Anterior cingulate cortex (tissue), 58 donors: ENCODE results near the gene MED12.

ENCODE experiments used
- DNase-seq, 58 donors: peaks; one replicate each; lab custom pipeline; 2025; lab: John Stamatoyannopoulos, UW

The MED12 gene

GRCh38 chrX:71106427-71106826, 12.0 kb upstream of the MED12 start, which contains the start of gene CXorf65:
CXorf65 (minus strand) TSS chrX:71106740; CDS start chrX:71106556, 184 bp downstream.
- DNase-seq, result no peak

- no peak for DNase-seq
These were observed 11.2 kb upstream of the MED12 start for GRCh38 chrX:71107245-71107644.

DNA sequence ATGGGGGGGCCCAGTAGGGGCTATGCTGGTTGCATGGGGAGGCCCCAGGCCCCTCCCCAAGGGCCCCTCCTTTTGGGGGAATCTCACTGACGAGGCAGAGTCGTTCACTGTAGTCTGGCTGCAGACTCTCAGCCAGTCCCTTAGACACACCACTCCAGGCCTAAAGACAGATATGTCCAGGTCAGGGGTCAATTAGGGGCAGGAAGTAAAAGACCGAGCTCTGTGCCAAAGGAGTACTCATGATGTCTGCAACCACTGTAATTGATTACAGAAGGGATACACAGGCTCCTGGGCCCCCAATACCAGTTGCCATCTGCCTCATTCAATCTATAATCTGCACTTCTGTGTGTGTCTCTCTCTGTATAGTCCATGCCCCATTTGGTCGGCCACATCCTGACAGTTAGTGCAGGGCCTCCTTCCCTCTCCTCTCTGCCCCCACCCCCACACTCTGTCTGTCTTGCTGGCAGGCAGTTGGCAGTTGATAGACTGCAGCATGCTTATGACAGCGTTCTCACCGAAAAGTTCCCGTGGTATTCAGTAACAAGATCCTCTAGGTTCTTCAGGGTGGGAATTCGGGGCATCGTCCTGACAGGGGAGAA, 10.5 kb upstream of the MED12 start:
- DNase-seq, result no peak

DNA sequence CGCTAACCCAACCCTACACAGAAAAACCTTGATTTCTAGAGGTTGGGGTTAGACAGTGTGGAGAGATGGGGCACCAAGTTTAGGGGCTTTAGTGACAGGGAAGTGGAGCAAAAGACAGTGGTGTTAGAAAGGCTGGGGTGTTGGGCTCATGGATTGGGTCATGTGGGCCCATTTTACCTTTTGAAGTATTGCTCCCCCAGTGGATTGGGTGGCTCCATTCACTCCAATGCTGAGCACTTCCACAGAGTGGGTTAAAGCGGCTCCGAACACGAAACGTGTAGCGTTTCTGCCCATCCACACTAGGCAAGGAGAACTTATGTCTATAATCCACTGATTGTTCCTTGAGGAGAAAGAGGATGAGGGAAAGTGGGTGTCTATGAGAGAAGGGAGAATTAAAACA, 9.3 kb upstream of the MED12 start:
- DNase-seq, result no peak

DNA sequence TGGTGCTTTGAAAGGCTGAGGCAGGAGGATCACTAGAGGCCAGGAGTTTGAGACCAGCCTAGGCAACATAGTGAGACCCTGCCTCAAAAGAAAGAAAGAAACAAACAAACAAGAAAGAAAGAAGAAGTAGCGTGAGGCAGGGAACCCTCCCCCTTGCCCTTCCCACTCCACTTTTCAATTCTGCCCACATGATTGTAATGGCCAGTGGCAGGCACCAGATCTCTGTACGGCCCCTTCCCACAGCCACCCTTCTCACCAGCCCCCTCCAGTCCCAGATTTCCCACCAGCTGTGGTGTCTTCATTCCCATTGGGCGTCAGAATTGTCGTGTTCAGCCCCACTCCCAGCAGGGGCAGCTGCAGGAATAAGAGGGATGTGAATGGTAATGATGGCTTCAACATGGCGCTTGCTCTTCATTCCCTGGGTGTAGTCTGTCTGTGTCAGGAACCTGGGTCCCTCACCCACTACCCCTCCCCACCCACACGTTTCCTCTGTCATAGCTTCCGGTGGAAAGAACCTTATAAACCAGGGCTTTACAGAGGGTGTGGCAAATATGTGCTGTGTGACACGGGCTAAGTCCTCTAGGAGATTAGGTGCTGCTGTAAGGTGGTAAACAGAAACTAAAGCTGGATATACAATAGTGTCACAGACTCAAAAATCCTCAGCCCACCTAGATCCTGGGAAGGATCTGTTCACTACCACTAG, 7.1 kb upstream of the MED12 start, which contains the start of gene IL2RG:
Gene IL2RG (minus strand): TSS at position 437 of the 703 bp plus-strand sequence. CDS start 38 bp downstream, at position 399.
- no peak for DNase-seq

DNA sequence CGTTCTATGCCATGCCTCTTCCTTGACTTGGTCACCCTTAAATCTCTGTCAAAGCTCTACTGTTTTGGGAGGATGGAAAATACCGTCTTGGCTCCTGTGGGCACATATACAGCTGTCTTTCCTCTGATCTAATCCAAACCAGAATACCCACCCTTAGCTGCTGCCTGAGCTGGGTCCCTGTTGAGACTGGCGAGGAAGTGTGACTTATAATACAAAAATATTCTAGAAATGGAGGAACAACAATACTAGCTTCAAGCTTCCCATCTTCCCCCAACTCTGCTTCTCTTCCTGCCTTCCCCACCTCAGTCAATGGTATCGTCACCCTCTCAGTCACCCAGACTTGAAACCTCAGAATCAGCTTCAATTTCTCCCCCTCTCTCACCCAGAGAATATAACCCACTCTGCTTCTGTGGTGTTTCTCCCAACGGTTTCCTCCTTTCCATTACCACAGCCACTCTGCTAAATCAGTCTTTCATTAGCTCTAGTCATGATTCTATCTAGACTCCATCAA, 6.4 kb upstream of the MED12 start:
- no peak for DNase-seq

GRCh38 chrX:71117358-71117757, 1.0 kb upstream of the MED12 start:
- no peak for DNase-seq

DNA sequence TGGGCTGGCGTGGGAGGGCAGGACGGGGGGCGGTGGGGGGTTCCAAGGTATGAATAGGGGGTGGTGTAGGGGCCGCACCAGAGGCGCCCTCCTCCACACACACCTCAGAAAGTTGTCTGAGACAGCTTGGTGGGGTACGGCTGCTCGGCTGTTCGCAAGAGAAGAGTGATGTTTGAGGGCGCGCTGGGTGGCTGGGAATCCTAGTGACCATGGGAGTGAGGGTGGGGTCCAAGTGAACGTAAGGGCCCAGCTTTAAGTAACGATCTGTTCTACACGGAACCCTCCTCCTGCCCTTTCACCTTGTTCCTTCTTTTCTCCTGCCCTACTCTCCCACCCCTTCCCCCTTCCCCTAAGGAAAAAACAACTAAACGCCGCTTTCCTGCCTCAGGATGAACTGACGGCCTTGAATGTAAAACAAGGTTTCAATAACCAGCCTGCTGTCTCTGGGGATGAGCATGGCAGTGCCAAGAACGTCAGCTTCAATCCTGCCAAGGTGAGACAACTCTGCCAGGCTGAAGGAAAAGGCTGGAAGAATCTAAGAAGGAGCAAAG, 664 bp downstream of the MED12 start:
- DNase-seq, result peak in 2 of 58 donors; percentile 15 to 27

- no peak for DNase-seq
These were observed 9.9 kb downstream of the MED12 start for GRCh38 chrX:71128166-71128833.

DNA sequence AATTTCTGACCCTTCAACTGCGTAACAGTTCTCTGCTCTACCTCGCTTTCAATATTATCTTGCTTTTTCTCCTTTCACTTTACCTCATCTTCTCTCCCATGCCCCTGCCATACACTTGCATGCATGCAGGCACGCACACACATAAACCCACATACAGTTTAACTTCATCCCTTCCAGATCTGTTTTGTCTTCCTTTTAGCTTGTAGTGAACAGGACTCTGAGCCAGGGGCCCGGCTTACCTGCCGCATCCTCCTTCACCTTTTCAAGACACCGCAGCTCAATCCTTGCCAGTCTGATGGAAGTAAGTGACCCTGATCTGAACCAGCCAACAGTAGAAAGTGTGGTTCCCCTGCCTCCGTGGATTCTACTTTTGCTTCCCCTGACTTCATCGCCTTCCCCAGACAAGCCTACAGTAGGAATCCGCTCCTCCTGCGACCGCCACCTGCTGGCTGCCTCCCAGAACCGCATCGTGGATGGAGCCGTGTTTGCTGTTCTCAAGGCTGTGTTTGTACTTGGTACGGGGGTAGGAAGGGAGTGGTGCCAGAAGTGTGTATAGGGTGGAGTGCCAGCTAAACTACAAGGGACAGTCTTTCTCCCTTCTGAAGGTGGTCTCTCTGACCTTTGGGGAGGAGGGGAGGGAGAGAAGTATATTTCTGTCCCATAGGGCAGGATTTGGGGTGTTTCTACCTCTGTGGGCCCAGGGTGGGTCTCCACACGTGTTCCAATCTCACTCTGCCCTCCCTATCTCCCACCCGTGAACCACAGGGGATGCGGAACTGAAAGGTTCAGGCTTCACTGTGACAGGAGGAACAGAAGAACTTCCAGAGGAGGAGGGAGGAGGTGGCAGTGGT, 10.7 kb downstream of the MED12 start:
- peak in 52 of 58 donors; percentile 1 to 68 (median 27) for DNase-seq

DNA sequence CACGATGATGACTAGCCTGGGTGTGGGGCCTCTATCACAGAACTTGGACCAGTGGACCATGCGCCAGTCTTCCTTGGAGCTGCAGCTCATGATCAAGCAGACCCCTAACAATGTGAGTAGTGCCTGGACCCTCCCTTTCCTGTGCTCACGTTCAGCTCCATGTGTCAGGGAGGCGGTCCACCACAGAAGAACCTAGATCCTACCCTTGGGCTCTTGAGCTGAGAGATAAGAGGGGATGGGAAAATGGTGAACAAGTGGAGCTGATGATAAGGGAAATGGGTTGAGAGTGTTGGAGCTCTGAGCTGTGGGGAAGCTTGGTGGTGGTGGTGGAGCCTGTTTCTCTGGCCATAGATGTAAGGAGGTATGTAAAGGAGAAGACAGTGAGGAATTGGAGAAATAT, 13.1 kb downstream of the MED12 start:
- DNase-seq, result no peak

DNA sequence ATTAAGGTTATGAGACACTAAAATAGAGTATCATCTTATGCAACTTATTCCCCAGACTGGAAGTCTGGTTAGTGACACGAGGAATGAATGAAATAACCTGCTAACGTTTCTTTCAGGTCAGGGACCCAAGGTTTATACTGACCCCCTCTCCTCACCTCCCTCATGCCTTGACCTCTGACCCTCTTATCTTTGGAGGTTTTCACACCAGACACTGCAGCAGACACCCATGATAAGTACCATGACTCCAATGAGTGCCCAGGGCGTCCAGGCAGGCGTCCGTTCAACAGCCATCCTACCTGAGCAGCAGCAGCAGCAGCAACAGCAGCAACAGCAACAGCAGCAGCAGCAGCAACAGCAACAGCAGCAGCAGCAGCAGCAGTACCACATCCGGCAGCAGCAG, 22.0 kb downstream of the MED12 start:
- no peak for DNase-seq

GRCh38 chrX:71143508-71143907, 25.1 kb downstream of the MED12 start:
- peak in 43 of 58 donors; percentile 1 to 60 (median 15) for DNase-seq

- DNase-seq, result peak in 46 of 58 donors; percentile 1 to 58 (median 34)
These were observed 26.3 kb downstream of the MED12 start, which contains the start of gene NLGN3 for GRCh38 chrX:71144651-71145050. NLGN3 (plus strand) TSS chrX:71144841; CDS start chrX:71147750, 2,909 bp downstream.

GRCh38 chrX:71147496-71148277, 29.3 kb downstream of the MED12 start:
- DNase-seq, result peak in 22 of 58 donors; percentile 3 to 41 (median 14)

GRCh38 chrX:71148278-71148663, 29.9 kb downstream of the MED12 start:
- DNase-seq, result no peak

DNA sequence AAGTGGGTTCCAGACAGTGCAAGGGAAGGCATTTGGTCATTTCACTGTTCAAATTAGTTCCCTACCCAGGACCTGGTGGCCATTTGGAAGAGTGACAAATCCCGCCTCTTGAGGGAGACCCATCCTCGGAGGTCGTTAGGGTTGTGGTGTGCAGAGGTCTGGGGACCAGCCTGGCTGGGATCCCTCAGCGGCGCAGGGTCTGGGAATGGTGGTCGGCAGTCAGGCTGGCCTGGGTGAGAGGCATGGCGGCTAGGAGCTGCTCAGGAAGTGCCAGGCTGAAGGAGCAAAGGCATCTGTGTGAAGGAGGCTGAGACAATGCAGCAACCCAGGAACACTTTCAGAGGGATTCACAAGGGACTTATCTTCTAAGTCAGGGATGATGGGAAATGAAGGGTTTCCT, 33.0 kb downstream of the MED12 start:
- no peak for DNase-seq

DNA sequence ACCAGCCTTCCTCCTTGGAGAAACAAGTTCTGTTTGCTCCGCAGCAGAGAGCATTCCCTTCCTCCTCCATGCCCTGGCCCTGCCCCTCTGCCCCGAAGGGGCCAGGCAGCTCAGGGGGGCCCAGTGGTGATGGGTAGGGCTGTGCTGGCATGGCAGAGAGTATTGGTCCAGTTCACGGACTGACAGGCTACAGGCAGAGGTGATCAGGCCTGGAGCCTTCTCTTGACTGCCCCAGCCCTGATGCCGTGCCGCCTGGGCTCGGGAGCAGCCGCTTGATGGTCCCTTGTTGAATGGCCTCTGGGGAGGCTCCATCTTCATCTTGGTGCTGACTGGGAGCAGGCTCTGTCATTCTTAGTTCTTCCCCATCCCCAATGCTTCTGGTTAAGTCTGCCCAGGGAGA, 35.8 kb downstream of the MED12 start:
- no peak for DNase-seq

- no peak for DNase-seq
These were observed 36.2 kb downstream of the MED12 start for GRCh38 chrX:71154641-71155040.
